Esophagus squamous epithelium (tissue), 4 donors: ENCODE results near the gene GET4.

Experiments used
- CTCF ChIP-seq, 6 experiments: fragments of 450-650 bp in 4 of 6; fragments of 200-600 bp in 2 of 6; sonication (generic) in 2 of 6; IDR thresholded peaks; one replicate each; pipeline ENCODE4 v1.5.1; 2016 to 2019; ENCODE audit warnings: antibody characterized with exemption in 6 of 6, mild to moderate bottlenecking in 4 of 6, moderate library complexity in 4 of 6
- POLR2A ChIP-seq, 4 donors: fragments of 450-650 bp; IDR thresholded peaks; one replicate each; pipeline ENCODE4 v1.6.1; 2017; ENCODE audit warnings: antibody characterized with exemption in 4 of 4, mild to moderate bottlenecking in 4 of 4, moderate library complexity in 3 of 4

DNA sequence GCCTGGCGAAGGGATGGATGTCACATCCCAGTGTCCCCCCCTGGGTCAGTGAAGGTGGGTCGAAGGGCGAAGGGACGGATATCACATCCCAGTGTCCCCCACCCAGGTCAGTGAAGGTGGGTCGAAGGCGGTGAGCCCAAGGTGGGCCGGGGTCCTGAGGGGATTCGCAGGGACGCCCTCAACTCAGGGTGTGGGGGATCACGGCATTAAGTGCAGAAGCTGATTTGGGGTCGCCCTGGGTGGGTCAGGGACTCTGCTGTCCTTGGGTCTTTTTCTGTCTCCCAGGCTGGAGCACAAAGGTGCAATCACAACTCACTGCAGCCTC is 56.3 kb downstream of the GET4 start:
- TF ChIP-seq CTCF (IDR thresholded peaks at IDR 0.05) (no peak), POLR2A (IDR thresholded peaks at IDR 0.05) (no peak)
